Stomach (tissue), 4 donors: Measurements from ENCODE around the gene WWP2.

ENCODE experiments used
- EP300 ChIP-seq: sonication (generic); formaldehyde crosslinking; IDR thresholded peaks from one replicate; pipeline ENCODE4 v1.6.1; 2017; ENCODE audit warnings: antibody characterized with exemption
- POLR2A ChIP-seq, 4 donors: fragments of 450-650 bp; IDR thresholded peaks; one replicate each; pipeline ENCODE4 v1.6.1; 2016; ENCODE audit warnings: antibody characterized with exemption in 4 of 4, control low read depth in 2 of 4, mild to moderate bottlenecking in 1 of 4, moderate library complexity in 1 of 4
- POLR2AphosphoS5 ChIP-seq, 3 donors: sonication (generic); formaldehyde crosslinking; IDR thresholded peaks; one replicate each; pipeline ENCODE4 v1.6.1; 2016; ENCODE audit warnings: antibody characterized with exemption in 3 of 3
- TF ChIP-seq, protein P1 (sequence below), 7 experiments: fragments of 450-650 bp in 4 of 7; fragments of 200-600 bp in 3 of 7; sonication (generic) in 3 of 7; IDR thresholded peaks; one replicate each; pipeline ENCODE4 v1.5.1; 2016 to 2019; ENCODE audit warnings: antibody characterized with exemption in 7 of 7, control low read depth in 2 of 7, mild to moderate bottlenecking in 1 of 7

- TF ChIP-seq EP300 = no peak
- TF ChIP-seq POLR2A (IDR thresholded peaks at IDR 0.05) = no peak
- TF ChIP-seq, protein P1, sequence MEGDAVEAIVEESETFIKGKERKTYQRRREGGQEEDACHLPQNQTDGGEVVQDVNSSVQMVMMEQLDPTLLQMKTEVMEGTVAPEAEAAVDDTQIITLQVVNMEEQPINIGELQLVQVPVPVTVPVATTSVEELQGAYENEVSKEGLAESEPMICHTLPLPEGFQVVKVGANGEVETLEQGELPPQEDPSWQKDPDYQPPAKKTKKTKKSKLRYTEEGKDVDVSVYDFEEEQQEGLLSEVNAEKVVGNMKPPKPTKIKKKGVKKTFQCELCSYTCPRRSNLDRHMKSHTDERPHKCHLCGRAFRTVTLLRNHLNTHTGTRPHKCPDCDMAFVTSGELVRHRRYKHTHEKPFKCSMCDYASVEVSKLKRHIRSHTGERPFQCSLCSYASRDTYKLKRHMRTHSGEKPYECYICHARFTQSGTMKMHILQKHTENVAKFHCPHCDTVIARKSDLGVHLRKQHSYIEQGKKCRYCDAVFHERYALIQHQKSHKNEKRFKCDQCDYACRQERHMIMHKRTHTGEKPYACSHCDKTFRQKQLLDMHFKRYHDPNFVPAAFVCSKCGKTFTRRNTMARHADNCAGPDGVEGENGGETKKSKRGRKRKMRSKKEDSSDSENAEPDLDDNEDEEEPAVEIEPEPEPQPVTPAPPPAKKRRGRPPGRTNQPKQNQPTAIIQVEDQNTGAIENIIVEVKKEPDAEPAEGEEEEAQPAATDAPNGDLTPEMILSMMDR (IDR thresholded peaks at IDR 0.05) = no peak
- TF ChIP-seq POLR2AphosphoS5 (IDR thresholded peaks at IDR 0.05) = no peak
These were observed 34.2 kb upstream of the WWP2 start for GRCh38 chr16:69727916-69728270.
